Endothelial cell of umbilical vein (primary cell): ENCODE data around the gene ZRANB1. TPM values are rescaled to one million over a fixed set of nuclear protein-coding genes. Genes with fewer than 3 reads are reported as not detected.

Experiments used
- BruUV-seq: library from RNA; stranded (reverse); fragments of 400-500 nt; replicated peaks from 2 replicates; lab custom pipeline; 2021; lab: Mats Ljungman, UMichigan
- CTCF ChIA-PET: fragments of 300-600, 350-600 bp; sonication (Branson Sonifier 250); formaldehyde crosslinking; loops from one replicate; lab custom pipeline; 2021; ENCODE audit warnings: antibody characterized with exemption, inconsistent platforms; lab: Charles Lee
- POLR2A ChIA-PET: fragments of 300-600, 350-600 bp; sonication (Branson Sonifier 250); formaldehyde crosslinking; loops from one replicate; lab custom pipeline; 2021; ENCODE audit warnings: antibody characterized with exemption, inconsistent platforms; lab: Charles Lee
- DNase-seq: peaks from one replicate; pipeline ENCODE4 v3.0.0-alpha.2; 2011; ENCODE audit warnings: low read depth, low spot score
- FAIRE-seq: peaks from 2 replicates; lab custom pipeline; 2011; peaks lifted over from hg19 to GRCh38; lab: Jason Lieb, UNC
- H2AFZ ChIP-seq: 2 replicates; pipeline ENCODE4 v1.6.0; 2012; ENCODE audit warnings: low read depth, low read length, control low read depth, inconsistent platforms
- H3K27ac ChIP-seq: 2 replicates; pipeline ENCODE4 v1.5.1; 2011; ENCODE audit warnings: low read depth, mild to moderate bottlenecking, control low read depth, low read length, moderate library complexity; ENCODE audit not compliant: insufficient read depth
- H3K27me3 ChIP-seq, 2 experiments: 2 replicates each; pipeline versions ENCODE4 v1.6.0 to v1.6.1; 2011; ENCODE audit warnings: low read length in 2 of 2, mixed read lengths in 1 of 2; ENCODE audit not compliant: control insufficient read depth in 2 of 2, insufficient read depth in 2 of 2
- H3K36me3 ChIP-seq, 2 experiments: 2 replicates in 1 of 2; 3 replicates in 1 of 2; pipeline ENCODE4 v1.5.1; 2011; ENCODE audit warnings: low read length in 2 of 2, mild to moderate bottlenecking in 1 of 2, moderate library complexity in 1 of 2; ENCODE audit not compliant: control insufficient read depth in 2 of 2, insufficient read depth in 2 of 2; ENCODE audit errors: extremely low read depth in 1 of 2
- H3K4me1 ChIP-seq: 3 replicates; pipeline ENCODE4 v1.5.1; 2011; ENCODE audit warnings: mild to moderate bottlenecking, low read length; ENCODE audit not compliant: control insufficient read depth, insufficient read depth; ENCODE audit errors: extremely low read depth
- H3K4me2 ChIP-seq: 2 replicates; pipeline ENCODE4 v1.6.1; 2011; ENCODE audit warnings: low read length, control low read depth, mixed read lengths; ENCODE audit not compliant: insufficient read depth
- H3K4me3 ChIP-seq, 3 experiments: fragments of 200-600 bp in 1 of 3; sonication (generic), shearing (Covaris generic) in 1 of 3; replicated peaks in 1 of 3; 2 replicates each; pipeline ENCODE4 v1.5.1; 2011 to 2016; ENCODE audit warnings: control low read depth in 3 of 3, low read length in 3 of 3, mild to moderate bottlenecking in 2 of 3, inconsistent platforms in 1 of 3, low read depth in 1 of 3, moderate library complexity in 1 of 3; ENCODE audit not compliant: insufficient read depth in 1 of 3
- H3K79me2 ChIP-seq: 2 replicates; pipeline ENCODE4 v1.6.0; 2012; ENCODE audit warnings: low read length, inconsistent platforms; ENCODE audit not compliant: control insufficient read depth, insufficient read depth
- H3K9ac ChIP-seq: replicated peaks from 2 replicates; pipeline ENCODE3; 2011; ENCODE audit warnings: low read length, control low read depth; ENCODE audit not compliant: insufficient read depth; ENCODE audit errors: extremely low read depth
- H3K9me1 ChIP-seq: replicated peaks from 3 replicates; pipeline ENCODE4 v1.6.0; 2011; ENCODE audit warnings: mild to moderate bottlenecking, low read length; ENCODE audit not compliant: control insufficient read depth, insufficient read depth; ENCODE audit errors: extremely low read depth
- H3K9me3 ChIP-seq: replicated peaks from 2 replicates; pipeline ENCODE4 v1.5.1; 2012; ENCODE audit warnings: low read length, inconsistent platforms; ENCODE audit not compliant: control insufficient read depth, insufficient read depth
- H4K20me1 ChIP-seq: replicated peaks from 2 replicates; pipeline ENCODE3; 2011; ENCODE audit warnings: mild to moderate bottlenecking, low read length; ENCODE audit not compliant: control insufficient read depth, insufficient read depth; ENCODE audit errors: extremely low read depth
- GATA2 ChIP-seq: IDR thresholded peaks from 2 replicates; pipeline ENCODE4 v1.7.0; 2011; ENCODE audit warnings: low read depth, mild to moderate bottlenecking, moderate library complexity, mixed read lengths, low read length; ENCODE audit not compliant: insufficient read length, insufficient read depth
- JUN ChIP-seq: IDR thresholded peaks from 2 replicates; pipeline ENCODE4 v1.6.1; 2011; ENCODE audit warnings: borderline replicate concordance, low read depth; ENCODE audit not compliant: insufficient read length, insufficient read depth
- POLR2A ChIP-seq: IDR thresholded peaks from 2 replicates; pipeline ENCODE4 v1.6.1; 2012; ENCODE audit warnings: low read depth, mild to moderate bottlenecking, control low read depth, low read length
- POLR2AphosphoS5 ChIP-seq: IDR thresholded peaks from 2 replicates; pipeline ENCODE4 v1.6.1; 2012; ENCODE audit warnings: low read depth, mild to moderate bottlenecking, control low read depth, low read length, moderate library complexity; ENCODE audit not compliant: insufficient read depth
- dilution Hi-C: fragments of 300-500 bp; cut with MboI; formaldehyde crosslinking; loops from one replicate; pipeline ENCODE4 v1.15.0; 2019; ENCODE audit warnings: low sequenced_read_pairs; ENCODE audit not compliant: extremely low pct_ligation_motif_present
- intact Hi-C: fragments of 100-400 bp; cut with micrococcal nuclease; formaldehyde crosslinking; loops from one replicate; pipeline ENCODE4 v1.10.0; 2022
- polyA plus RNA-seq, 4 experiments: library from polyadenylated mRNA; depleted of rRNA in 3 of 4; stranded (reverse) in 3 of 4; unstranded in 1 of 4; fragments of >200 nt; gene quantifications; 2 replicates each; pipeline versions ENCODE4 v1.2.1 to v1.2.3, GENCODE V29; 2011 to 2012; ENCODE audit warnings: missing spikeins in 1 of 4
- total RNA-seq: library from RNA; stranded (reverse); gene quantifications from 2 replicates; pipeline ENCODE4 v1.2.3, GENCODE V29; 2021
- TF ChIP-seq, protein P1 (sequence below), 2 donors: IDR thresholded peaks; 1 replicate in 1 of 2; 2 replicates in 1 of 2; pipeline ENCODE4 v1.5.1; 2011; ENCODE audit warnings: low read length in 2 of 2, mild to moderate bottlenecking in 2 of 2, moderate library complexity in 2 of 2, control low read depth in 1 of 2, inconsistent platforms in 1 of 2, low read depth in 1 of 2; ENCODE audit not compliant: insufficient read depth in 1 of 2; ENCODE audit errors: extremely low read depth in 1 of 2

ZRANB1 gene
- total and polyA plus RNA-seq, 2 donors (not counting 3 experiments of a cell fraction or from before 2014, with no cell fraction given): 6.2 to 17.7 TPM

DNA sequence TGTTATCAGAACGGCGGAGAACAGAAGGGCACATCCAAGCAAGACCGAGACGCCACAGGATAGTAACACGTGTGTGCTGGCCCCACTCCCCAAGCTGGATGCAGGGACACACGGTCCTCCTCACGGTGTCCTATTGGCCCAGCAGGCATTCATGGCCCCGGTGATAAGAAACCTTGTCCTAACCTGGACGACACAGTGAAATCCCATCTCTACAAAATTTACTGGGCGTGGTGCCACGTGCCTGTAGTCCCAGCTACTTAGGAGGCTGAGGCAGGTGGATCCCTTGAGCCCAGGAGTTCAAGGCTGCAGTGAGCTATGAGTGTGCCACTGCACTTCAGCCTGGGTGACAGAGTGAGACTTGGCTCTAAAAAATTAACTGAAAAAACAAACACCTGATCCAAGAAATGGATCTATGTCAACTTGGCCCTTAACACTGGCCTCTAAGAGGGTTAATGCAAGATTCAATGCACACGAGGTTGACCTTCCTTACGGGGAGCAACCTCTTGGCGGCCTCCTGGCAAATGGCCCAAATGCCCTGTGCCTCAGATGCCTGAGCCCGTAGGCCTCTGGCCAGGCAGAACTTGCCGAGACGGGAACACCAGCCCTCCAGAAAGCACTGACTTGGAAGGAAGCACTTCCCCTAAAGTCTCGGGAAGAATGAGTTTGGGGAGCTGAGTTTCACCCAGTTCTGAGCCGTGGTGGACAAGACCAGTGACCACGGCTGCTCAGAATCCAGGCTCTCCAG is 72.3 kb downstream of the ZRANB1 start:
- CTCF ChIA-PET: interaction anchor here (1.1 to 1.4 kb wide), 3 partner anchors 15 to 47 kb away, joined by 3 to 5 read pairs (median 4); no protein-coding TSS in a partner anchor
- H3K27ac ChIP-seq: no peak overlapping the region
- POLR2A ChIA-PET: no interaction called here
- no peak overlapping the region for H3K9ac ChIP-seq
- DNase-seq (peak; percentile 25), FAIRE-seq (no peak)
- intact Hi-C loops (no loop called here), dilution Hi-C loops (no loop called here)
- BruUV-seq: no TSS peak
- H3K27me3 ChIP-seq: no peaks in the 10 kb centered on the region
- no peak overlapping the region for H3K4me3 ChIP-seq
- TF ChIP-seq, protein P1, sequence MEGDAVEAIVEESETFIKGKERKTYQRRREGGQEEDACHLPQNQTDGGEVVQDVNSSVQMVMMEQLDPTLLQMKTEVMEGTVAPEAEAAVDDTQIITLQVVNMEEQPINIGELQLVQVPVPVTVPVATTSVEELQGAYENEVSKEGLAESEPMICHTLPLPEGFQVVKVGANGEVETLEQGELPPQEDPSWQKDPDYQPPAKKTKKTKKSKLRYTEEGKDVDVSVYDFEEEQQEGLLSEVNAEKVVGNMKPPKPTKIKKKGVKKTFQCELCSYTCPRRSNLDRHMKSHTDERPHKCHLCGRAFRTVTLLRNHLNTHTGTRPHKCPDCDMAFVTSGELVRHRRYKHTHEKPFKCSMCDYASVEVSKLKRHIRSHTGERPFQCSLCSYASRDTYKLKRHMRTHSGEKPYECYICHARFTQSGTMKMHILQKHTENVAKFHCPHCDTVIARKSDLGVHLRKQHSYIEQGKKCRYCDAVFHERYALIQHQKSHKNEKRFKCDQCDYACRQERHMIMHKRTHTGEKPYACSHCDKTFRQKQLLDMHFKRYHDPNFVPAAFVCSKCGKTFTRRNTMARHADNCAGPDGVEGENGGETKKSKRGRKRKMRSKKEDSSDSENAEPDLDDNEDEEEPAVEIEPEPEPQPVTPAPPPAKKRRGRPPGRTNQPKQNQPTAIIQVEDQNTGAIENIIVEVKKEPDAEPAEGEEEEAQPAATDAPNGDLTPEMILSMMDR (IDR thresholded peaks at IDR 0.05; ENCODE audit: extremely low read depth in 1 of 2, insufficient read depth in 1 of 2, low read depth in 1 of 2, low read length in 2 of 2): no peak
- TF ChIP-seq JUN (no peak), POLR2A (no peak), POLR2AphosphoS5 (no peak), GATA2 (no peak)
- no peaks in the 10 kb centered on the region for H3K4me1 ChIP-seq
- peaks cover 3 to 27% of the 10 kb centered on the region in 2 experiments for H3K36me3 ChIP-seq
- no peak overlapping the region for H2AFZ ChIP-seq
- no peaks in the 10 kb centered on the region for H3K9me3 ChIP-seq
- H3K4me2 ChIP-seq: no peak overlapping the region
- peaks cover 68% of the 10 kb centered on the region for H3K79me2 ChIP-seq
- no peaks in the 10 kb centered on the region for H3K9me1 ChIP-seq
- no peaks in the 10 kb centered on the region for H4K20me1 ChIP-seq
